Measurements from ENCODE around the gene ITPA. TPM values are rescaled to one million over a fixed set of nuclear protein-coding genes. Genes with fewer than 3 reads are reported as not detected.
A peak's percentile ranks its signal among the peaks of the same experiment; 100 is the strongest.

Gene ITPA
- total and polyA plus RNA-seq, 10 of the 15 experiments (the other 5 are each of a cell fraction or from before 2014, with no cell fraction given) = 5.5 to 124 (median 66.3) TPM

GRCh38 chr20:3210346-3210745 lies 1.0 kb downstream of the ITPA start:
- peaks cover under 1 to 5% of the 10 kb centered on the region in 2 experiments; a peak in 2 of 4 replicates for H3K36me3 ChIP-seq (ENCODE audit: control insufficient read depth in 2 of 2, insufficient read depth in 2 of 2, low read length in 1 of 2)
- TF ChIP-seq, protein P1, sequence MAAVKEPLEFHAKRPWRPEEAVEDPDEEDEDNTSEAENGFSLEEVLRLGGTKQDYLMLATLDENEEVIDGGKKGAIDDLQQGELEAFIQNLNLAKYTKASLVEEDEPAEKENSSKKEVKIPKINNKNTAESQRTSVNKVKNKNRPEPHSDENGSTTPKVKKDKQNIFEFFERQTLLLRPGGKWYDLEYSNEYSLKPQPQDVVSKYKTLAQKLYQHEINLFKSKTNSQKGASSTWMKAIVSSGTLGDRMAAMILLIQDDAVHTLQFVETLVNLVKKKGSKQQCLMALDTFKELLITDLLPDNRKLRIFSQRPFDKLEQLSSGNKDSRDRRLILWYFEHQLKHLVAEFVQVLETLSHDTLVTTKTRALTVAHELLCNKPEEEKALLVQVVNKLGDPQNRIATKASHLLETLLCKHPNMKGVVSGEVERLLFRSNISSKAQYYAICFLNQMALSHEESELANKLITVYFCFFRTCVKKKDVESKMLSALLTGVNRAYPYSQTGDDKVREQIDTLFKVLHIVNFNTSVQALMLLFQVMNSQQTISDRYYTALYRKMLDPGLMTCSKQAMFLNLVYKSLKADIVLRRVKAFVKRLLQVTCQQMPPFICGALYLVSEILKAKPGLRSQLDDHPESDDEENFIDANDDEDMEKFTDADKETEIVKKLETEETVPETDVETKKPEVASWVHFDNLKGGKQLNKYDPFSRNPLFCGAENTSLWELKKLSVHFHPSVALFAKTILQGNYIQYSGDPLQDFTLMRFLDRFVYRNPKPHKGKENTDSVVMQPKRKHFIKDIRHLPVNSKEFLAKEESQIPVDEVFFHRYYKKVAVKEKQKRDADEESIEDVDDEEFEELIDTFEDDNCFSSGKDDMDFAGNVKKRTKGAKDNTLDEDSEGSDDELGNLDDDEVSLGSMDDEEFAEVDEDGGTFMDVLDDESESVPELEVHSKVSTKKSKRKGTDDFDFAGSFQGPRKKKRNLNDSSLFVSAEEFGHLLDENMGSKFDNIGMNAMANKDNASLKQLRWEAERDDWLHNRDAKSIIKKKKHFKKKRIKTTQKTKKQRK (IDR thresholded peaks at IDR 0.05; ENCODE audit: low read depth, low read length) = no peak
- TF ChIP-seq BRCA1 (IDR thresholded peaks at IDR 0.05; ENCODE audit: low read depth, low read length) (no peak), MXI1 (IDR thresholded peaks at IDR 0.05; ENCODE audit: low read depth, low read length) (no peak), SUZ12 (IDR thresholded peaks at IDR 0.05; ENCODE audit: unreplicated experiment) (no peak)
- H3K4me1 ChIP-seq (ENCODE audit: control insufficient read depth, insufficient read depth, low read length) = peaks cover 7% of the 10 kb centered on the region
- intact Hi-C loops (cut with micrococcal nuclease; ENCODE audit: unreplicated experiment) = no loop called here
- DNase-seq (ENCODE audit: low read depth, low spot score) (no peak), FAIRE-seq (no peak), ATAC-seq (peak; percentile 13; the same call in 2 of the 3 replicates)
- peak overlapping the region; percentile 97 for H3K9ac ChIP-seq (ENCODE audit: control insufficient read depth, insufficient read depth, low read length)
- BruUV-seq (replicated peaks) = no TSS peak
- H4K20me1 ChIP-seq (ENCODE audit: control insufficient read depth, insufficient read depth) = no peaks in the 10 kb centered on the region
- peak overlapping the region; percentile 99 for H3K4me2 ChIP-seq (ENCODE audit: control insufficient read depth, insufficient read depth)
- ChIA-PET RAD21 (ENCODE audit: unreplicated experiment) (no interaction called here), SMC1A (ENCODE audit: uncharacterized antibody, unreplicated experiment) (interaction anchor here (1.1 to 2.2 kb wide), 2 partner anchors 9 to 13 kb away, joined by 3 to 10 read pairs; no protein-coding TSS in a partner anchor), CTCF (interaction anchor here (0.6 to 4.0 kb wide), 5 partner anchors 8 to 157 kb away, joined by 3 to 19 read pairs (median 3); no protein-coding TSS in a partner anchor), POLR2A (interaction anchor here (1.2 kb wide), 1 partner anchor 157 kb away, joined by 3 read pairs; no protein-coding TSS in a partner anchor)
- H3K79me2 ChIP-seq (ENCODE audit: control insufficient read depth, insufficient read depth, low read length) = peaks cover 32% of the 10 kb centered on the region
- H2AFZ ChIP-seq (ENCODE audit: control insufficient read depth, low read depth, low read length) = peak overlapping the region; percentile 96
- H3K27me3 ChIP-seq (replicated peaks in 1 of 2; ENCODE audit: control insufficient read depth in 2 of 2, insufficient read depth in 2 of 2, low read length in 1 of 2) = no peaks in the 10 kb centered on the region
- peak overlapping the region; percentile 100 for H3K4me3 ChIP-seq
- peak overlapping the region; percentile 94 for H3K27ac ChIP-seq (ENCODE audit: control insufficient read depth, insufficient read depth)
- 77% methylated on average over 2 of the region's 2 CpGs for WGBS (ENCODE audit: insufficient coverage, insufficient replicate concordance, low lambda C conversion rate, missing lambda C conversion rate)
- no peaks in the 10 kb centered on the region for H3K9me3 ChIP-seq (replicated peaks; ENCODE audit: control insufficient read depth, insufficient read depth, low read length)
- in situ Hi-C loops (cut with MboI) = no loop called here
